T-cell (primary cell): ENCODE data around the gene DCLK2. TPM values are rescaled to one million over a fixed set of nuclear protein-coding genes. Genes with fewer than 3 reads are reported as not detected.

Experiments used
- ATAC-seq, 4 experiments: fragments of 200-7000 bp in 3 of 4; fragments of 150-1000 bp in 1 of 4; cut with Tn5 transposase; replicated peaks in 1 of 4; 1 replicate in 3 of 4; 2 replicates in 1 of 4; pipeline ENCODE4 v1.10.0; 2021; ENCODE audit warnings: moderate library complexity in 3 of 4, mild to moderate bottlenecking in 2 of 4, moderate number of reproducible peaks in 1 of 4
- CTCF ChIA-PET, 2 donors: fragments of 300-600 bp; sonication (Branson Sonifier 250); formaldehyde crosslinking; loops; one replicate each; lab custom pipeline; 2022; ENCODE audit warnings: antibody characterized with exemption in 2 of 2; lab: Charles Lee
- POLR2A ChIA-PET, 2 donors: fragments of 300-600 bp; sonication (Branson Sonifier 250); formaldehyde crosslinking; loops; one replicate each; lab custom pipeline; 2022; ENCODE audit warnings: antibody characterized with exemption in 2 of 2; lab: Charles Lee
- DNase-seq, 35 experiments: peaks; one replicate each; pipeline versions ENCODE4 v3.0.0 to v3.0.0-alpha.2; 2013 to 2023
- H3K27ac ChIP-seq: one replicate; pipeline ENCODE4 v1.5.1; 2013; ENCODE audit warnings: low read length
- H3K27me3 ChIP-seq, 2 experiments: replicated peaks in 1 of 2; 1 replicate in 1 of 2; 2 replicates in 1 of 2; pipeline versions ENCODE4 v1.6.1 to v1.7.0; 2013; ENCODE audit warnings: low read length in 1 of 2, mixed read lengths in 1 of 2; ENCODE audit not compliant: control insufficient read depth in 2 of 2, insufficient read depth in 2 of 2; ENCODE audit errors: extremely low read depth in 1 of 2
- H3K36me3 ChIP-seq, 2 donors: 1 replicate in 1 of 2; 2 replicates in 1 of 2; pipeline versions ENCODE4 v1.6.1 to v1.7.0; 2013; ENCODE audit warnings: low read length in 1 of 2; ENCODE audit not compliant: control insufficient read depth in 2 of 2, insufficient read depth in 1 of 2; ENCODE audit errors: extremely low read depth in 1 of 2
- H3K4me1 ChIP-seq, 2 experiments: 1 replicate in 1 of 2; 2 replicates in 1 of 2; pipeline versions ENCODE4 v1.6.1 to v1.7.0; 2013; ENCODE audit warnings: low read length in 2 of 2, mixed read lengths in 1 of 2; ENCODE audit not compliant: insufficient read depth in 2 of 2, control insufficient read depth in 1 of 2; ENCODE audit errors: extremely low read depth in 1 of 2
- H3K4me3 ChIP-seq, 2 donors: 1 replicate in 1 of 2; 2 replicates in 1 of 2; pipeline versions ENCODE4 v1.5.1 to v1.7.0; 2013; ENCODE audit warnings: mild to moderate bottlenecking in 2 of 2, low read length in 1 of 2, moderate library complexity in 1 of 2; ENCODE audit not compliant: control insufficient read depth in 1 of 2; ENCODE audit errors: extremely low read depth in 1 of 2
- H3K9me3 ChIP-seq: 2 replicates; pipeline ENCODE4 v1.7.0; 2013
- H3K27ac Mint-ChIP-seq, 2 donors: one replicate each; pipeline ENCODE4 v1.8.0; 2020 to 2021; ENCODE audit warnings: mild to moderate bottlenecking in 2 of 2, mixed read lengths in 2 of 2
- H3K27me3 Mint-ChIP-seq, 2 donors: one replicate each; pipeline ENCODE4 v1.8.0; 2021 to 2022; ENCODE audit warnings: mixed read lengths in 2 of 2
- H3K36me3 Mint-ChIP-seq: one replicate; pipeline ENCODE4 v1.8.0; 2021; ENCODE audit warnings: mixed read lengths
- H3K4me1 Mint-ChIP-seq, 3 donors: one replicate each; pipeline ENCODE4 v1.8.0; 2020 to 2022; ENCODE audit warnings: mixed read lengths in 3 of 3, mild to moderate bottlenecking in 1 of 3
- H3K4me3 Mint-ChIP-seq, 3 donors: one replicate each; pipeline ENCODE4 v1.8.0; 2020 to 2022; ENCODE audit warnings: mild to moderate bottlenecking in 3 of 3, mixed read lengths in 3 of 3, moderate library complexity in 3 of 3
- H3K9me3 Mint-ChIP-seq, 3 donors: one replicate each; pipeline ENCODE4 v1.8.0; 2020 to 2022; ENCODE audit warnings: mixed read lengths in 3 of 3
- WGBS: methylation state at CpG from one replicate; pipeline ENCODE4 v1.1.5; 2013; ENCODE audit warnings: missing lambda C conversion rate; ENCODE audit not compliant: insufficient coverage; 5-methylcytosine and 5-hydroxymethylcytosine counted together
- total RNA-seq, 35 experiments: library from RNA in 6 of 35; stranded (reverse) in 6 of 35; fragments of 120-200 nt in 1 of 35; gene quantifications; one replicate each; pipeline versions ENCODE4 v1.2.1 to v1.2.4 and lab custom pipeline; 2013 to 2026

Gene DCLK2
- total RNA-seq, 5 donors from 2014 or later (not counting 1 experiment from before 2014, with no cell fraction given): 0.10 to 0.35 (median 0.15) TPM; not detected in 2

DNA sequence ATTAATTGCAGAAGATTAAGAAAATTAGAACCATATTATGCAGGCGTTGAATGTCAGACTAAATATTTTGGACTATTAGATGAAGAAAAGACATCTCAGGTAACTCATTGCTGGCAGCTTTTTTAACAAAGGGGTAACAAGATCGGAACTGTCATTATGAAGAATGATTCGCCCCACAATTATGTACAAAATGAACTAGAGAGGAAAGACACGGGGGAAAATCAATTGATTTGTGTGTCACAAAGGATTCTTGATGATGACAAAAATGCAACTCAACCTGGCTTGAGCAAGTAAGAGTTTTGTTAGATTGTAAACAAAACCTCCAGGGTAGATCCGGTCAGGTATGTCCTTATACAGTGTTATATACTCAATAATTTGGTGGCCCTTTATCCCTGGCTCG lies 12.5 kb upstream of the DCLK2 start:
- CTCF ChIA-PET: no interaction called here
- Histone ChIP-seq H3K27ac (no peak overlapping the region), H3K4me1 (no peaks in the 10 kb centered on the region), H3K9me3 (no peaks in the 10 kb centered on the region), H3K27me3 (peaks cover 0 to 3% of the 10 kb centered on the region in 2 experiments), H3K4me3 (no peak overlapping the region), H3K36me3 (no peaks in the 10 kb centered on the region)
- Mint-ChIP-seq H3K36me3 (no peaks in the 10 kb centered on the region), H3K27ac (no peak overlapping the region), H3K4me3 (no peak overlapping the region), H3K9me3 (peaks cover 0 to 3% (median 0%) of the 10 kb centered on the region in 3 donors), H3K27me3 (peaks cover 16 to 19% of the 10 kb centered on the region in 2 donors), H3K4me1 (no peaks in the 10 kb centered on the region)
- no CpG with 5 or more reads among the region's 6 CpGs for WGBS
- ATAC-seq (no peak), DNase-seq (no peak)
- POLR2A ChIA-PET: no interaction called here

- ATAC-seq (no peak), DNase-seq (no peak)
- Mint-ChIP-seq H3K36me3 (no peaks in the 10 kb centered on the region), H3K27me3 (peaks cover 16 to 19% of the 10 kb centered on the region in 2 donors), H3K27ac (no peak overlapping the region), H3K9me3 (peaks cover 0 to 3% (median 0%) of the 10 kb centered on the region in 3 donors), H3K4me1 (no peaks in the 10 kb centered on the region), H3K4me3 (no peak overlapping the region)
- POLR2A ChIA-PET: no interaction called here
- Histone ChIP-seq H3K27ac (no peak overlapping the region), H3K4me3 (no peak overlapping the region), H3K27me3 (peaks cover 0 to 6% of the 10 kb centered on the region in 2 experiments), H3K9me3 (no peaks in the 10 kb centered on the region), H3K36me3 (no peaks in the 10 kb centered on the region), H3K4me1 (no peaks in the 10 kb centered on the region)
- 66% methylated on average over 2 of the region's 3 CpGs for WGBS
- CTCF ChIA-PET: no interaction called here
Measured at GRCh38 chr4:150067859-150068258, 10.4 kb upstream of the DCLK2 start.

DNA sequence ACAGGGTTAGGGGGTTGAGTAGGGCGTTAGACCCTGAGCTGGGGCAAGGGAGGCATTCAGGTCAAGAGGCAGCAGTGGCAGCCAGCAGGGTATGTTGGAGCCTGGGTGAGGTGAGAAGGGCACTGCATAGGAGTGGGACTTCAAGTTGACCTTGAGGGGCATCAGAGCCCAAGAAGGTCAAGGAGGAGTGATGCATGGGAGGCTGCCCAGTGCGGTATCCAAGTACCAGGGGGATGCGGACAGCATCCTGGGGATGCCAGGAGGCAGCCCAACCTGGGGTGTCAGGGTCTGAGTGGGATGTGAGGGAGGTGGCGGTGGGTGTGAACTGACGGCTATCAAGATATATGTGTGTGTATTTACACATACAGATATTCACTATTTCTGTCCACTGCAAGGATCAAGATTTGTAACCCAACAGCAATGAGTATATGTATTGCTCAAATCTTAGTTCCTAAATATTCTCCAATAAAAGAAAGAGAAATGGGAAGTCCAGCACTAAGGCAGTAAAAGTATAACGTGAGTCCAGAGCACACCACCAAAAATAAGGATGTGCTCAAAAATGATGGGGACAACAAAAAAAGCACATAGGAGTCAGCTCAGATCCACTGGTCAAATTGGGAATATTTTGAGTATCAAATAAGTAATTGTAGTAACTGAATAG lies 9.8 kb upstream of the DCLK2 start:
- Histone ChIP-seq H3K4me3 (no peak overlapping the region), H3K4me1 (no peaks in the 10 kb centered on the region), H3K36me3 (no peaks in the 10 kb centered on the region), H3K27ac (no peak overlapping the region), H3K9me3 (no peaks in the 10 kb centered on the region), H3K27me3 (peaks cover 0 to 6% of the 10 kb centered on the region in 2 experiments)
- H3K4me1 Mint-ChIP-seq: no peaks in the 10 kb centered on the region
- ChIA-PET CTCF (no interaction called here), POLR2A (no interaction called here)
- 70% methylated on average over 3 of the region's 6 CpGs for WGBS
- H3K36me3 Mint-ChIP-seq: no peaks in the 10 kb centered on the region
- peaks cover 16 to 19% of the 10 kb centered on the region in 2 donors for H3K27me3 Mint-ChIP-seq
- no peak overlapping the region for H3K4me3 Mint-ChIP-seq
- DNase-seq (no peak), ATAC-seq (no peak)
- peaks cover 0 to 3% (median 0%) of the 10 kb centered on the region in 3 donors for H3K9me3 Mint-ChIP-seq
- no peak overlapping the region for H3K27ac Mint-ChIP-seq

DNA sequence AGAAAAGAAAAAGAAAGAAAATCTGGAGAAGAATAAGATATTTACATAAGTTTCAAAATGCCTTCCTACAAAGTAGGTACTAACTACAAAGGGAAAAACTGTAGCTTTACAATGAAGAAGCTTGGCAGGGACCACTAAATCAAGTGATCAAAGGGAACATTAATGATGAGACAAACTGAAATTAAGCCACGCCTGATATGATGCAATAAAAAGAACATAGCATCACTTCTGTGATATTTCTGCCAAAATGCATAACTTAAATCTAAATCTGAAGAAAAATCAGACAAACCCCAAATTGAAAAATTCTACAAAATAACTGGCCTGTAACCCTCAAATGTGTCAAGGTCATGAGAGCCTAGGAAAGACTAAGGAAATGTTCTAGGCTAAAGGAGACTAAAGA lies 8.9 kb upstream of the DCLK2 start:
- H3K4me1 Mint-ChIP-seq: no peaks in the 10 kb centered on the region
- H3K9me3 ChIP-seq: no peaks in the 10 kb centered on the region
- ATAC-seq (no peak), DNase-seq (no peak)
- no peak overlapping the region for H3K4me3 Mint-ChIP-seq
- H3K4me1 ChIP-seq: no peaks in the 10 kb centered on the region
- H3K27ac Mint-ChIP-seq: no peak overlapping the region
- no peak overlapping the region for H3K4me3 ChIP-seq
- WGBS: 43% methylated on average over 1 of the region's 1 CpG
- ChIA-PET POLR2A (interaction anchor here in 1 of 2 donors (0.7 kb wide), 1 partner anchor 1099 kb away, joined by 18 read pairs; no protein-coding TSS in a partner anchor), CTCF (no interaction called here)
- H3K27me3 ChIP-seq: peaks cover 0 to 6% of the 10 kb centered on the region in 2 experiments
- no peak overlapping the region for H3K27ac ChIP-seq
- peaks cover 0 to 3% (median 0%) of the 10 kb centered on the region in 3 donors for H3K9me3 Mint-ChIP-seq
- no peaks in the 10 kb centered on the region for H3K36me3 ChIP-seq
- H3K36me3 Mint-ChIP-seq: no peaks in the 10 kb centered on the region
- peaks cover 16 to 19% of the 10 kb centered on the region in 2 donors for H3K27me3 Mint-ChIP-seq

DNA sequence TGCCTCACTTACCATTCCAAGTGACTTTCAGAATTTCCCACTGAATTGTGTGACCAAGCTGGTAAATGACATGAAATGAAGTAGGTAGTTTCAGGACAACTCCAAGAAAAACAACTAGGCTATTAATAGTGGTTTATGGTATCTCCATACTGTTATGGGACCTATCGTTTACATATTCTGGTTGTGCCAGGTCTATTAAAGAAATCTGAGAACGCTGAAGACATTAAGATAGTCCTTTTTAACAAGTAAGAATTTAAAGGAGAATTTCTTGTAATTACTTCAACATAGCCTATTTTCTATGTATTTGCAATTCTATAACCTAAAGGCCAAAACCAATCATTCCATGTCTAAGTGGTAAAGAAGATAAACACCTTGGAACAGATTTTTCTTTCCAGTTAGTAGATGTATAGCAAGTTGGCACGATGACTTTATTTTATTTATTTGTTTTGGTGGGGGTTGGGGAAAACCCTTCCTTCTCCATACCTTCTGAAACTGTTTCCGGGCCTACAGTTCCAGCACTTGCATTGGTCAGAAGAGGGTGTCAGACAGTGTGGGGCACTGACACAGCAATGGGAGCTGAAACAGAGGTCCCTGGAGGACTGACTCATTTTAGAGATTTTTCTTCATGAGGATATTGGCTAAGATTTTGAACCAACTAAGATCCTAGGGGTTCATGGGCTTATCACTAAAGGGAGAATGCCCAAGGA lies 7.6 kb upstream of the DCLK2 start:
- H3K27ac Mint-ChIP-seq: no peak overlapping the region
- Histone ChIP-seq H3K27ac (no peak overlapping the region), H3K4me1 (no peaks in the 10 kb centered on the region), H3K9me3 (no peaks in the 10 kb centered on the region), H3K36me3 (no peaks in the 10 kb centered on the region), H3K27me3 (peaks cover 0 to 6% of the 10 kb centered on the region in 2 experiments), H3K4me3 (no peak overlapping the region)
- no peaks in the 10 kb centered on the region for H3K4me1 Mint-ChIP-seq
- ChIA-PET CTCF (no interaction called here), POLR2A (no interaction called here)
- H3K4me3 Mint-ChIP-seq: no peak overlapping the region
- peaks cover 0 to 5% (median 4%) of the 10 kb centered on the region in 3 donors for H3K9me3 Mint-ChIP-seq
- H3K27me3 Mint-ChIP-seq: peaks cover 23 to 27% of the 10 kb centered on the region in 2 donors
- no CpG with 5 or more reads among the region's 4 CpGs for WGBS
- H3K36me3 Mint-ChIP-seq: no peaks in the 10 kb centered on the region
- DNase-seq (no peak), ATAC-seq (no peak)

DNA sequence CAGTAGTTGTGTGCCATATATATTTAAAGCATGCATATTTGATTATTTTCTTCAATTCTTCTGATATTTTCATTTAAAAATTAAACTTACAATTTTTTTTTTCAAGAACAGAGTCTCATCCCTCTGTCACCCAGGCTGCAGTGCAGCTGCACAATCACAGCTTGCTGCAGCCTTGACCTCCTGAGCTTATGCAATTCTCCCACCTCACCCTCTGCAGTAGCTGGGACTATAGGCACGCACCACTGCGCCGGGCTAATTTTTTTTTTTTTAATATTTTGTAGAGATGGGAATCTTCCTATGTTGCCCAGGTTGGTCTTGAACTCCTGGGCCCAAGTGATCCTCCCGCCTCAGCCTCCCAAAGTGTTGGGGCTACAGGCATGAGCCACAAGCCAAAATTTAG lies 5.8 kb upstream of the DCLK2 start:
- WGBS: 100% methylated on average over 1 of the region's 4 CpGs
- Mint-ChIP-seq H3K27me3 (peaks cover 29% of the 10 kb centered on the region in 2 donors), H3K9me3 (peaks cover 0 to 5% (median 4%) of the 10 kb centered on the region in 3 donors), H3K27ac (no peak overlapping the region), H3K36me3 (no peaks in the 10 kb centered on the region), H3K4me1 (no peaks in the 10 kb centered on the region), H3K4me3 (no peak overlapping the region)
- ATAC-seq (no peak), DNase-seq (no peak)
- Histone ChIP-seq H3K4me1 (no peaks in the 10 kb centered on the region), H3K9me3 (no peaks in the 10 kb centered on the region), H3K4me3 (no peak overlapping the region), H3K27me3 (peaks cover 0 to 9% of the 10 kb centered on the region in 2 experiments), H3K27ac (no peak overlapping the region), H3K36me3 (no peaks in the 10 kb centered on the region)
- ChIA-PET CTCF (no interaction called here), POLR2A (no interaction called here)
